WTC11 (cell line): ENCODE data around the gene PITX1. TPM values are rescaled to one million over a fixed set of nuclear protein-coding genes. Genes with fewer than 3 reads are reported as not detected.

Experiments
- ATAC-seq: fragments of 200-7000 bp; cut with Tn5 transposase; 2 replicates; pipeline ENCODE4 v1.10.0; 2021; ENCODE audit warnings: mild to moderate bottlenecking, moderate library complexity
- CTCF ChIA-PET: fragments of 300-600 bp; sonication (Branson Sonifier 250); formaldehyde crosslinking; loops from one replicate; lab custom pipeline; 2021; ENCODE audit warnings: antibody characterized with exemption; lab: Charles Lee
- POLR2A ChIA-PET: fragments of 350-600 bp; sonication (Branson Sonifier 250); formaldehyde crosslinking; loops from one replicate; lab custom pipeline; 2021; ENCODE audit warnings: antibody characterized with exemption; lab: Charles Lee
- DNase-seq: peaks from one replicate; pipeline ENCODE4 v3.0.0; 2021; ENCODE audit warnings: low spot score
- H3K27ac Mint-ChIP-seq: 2 replicates; pipeline ENCODE4 v1.8.0; 2021; ENCODE audit warnings: mixed read lengths
- H3K27me3 Mint-ChIP-seq: 2 replicates; pipeline ENCODE4 v1.8.0; 2021; ENCODE audit warnings: low read depth, mild to moderate bottlenecking, moderate library complexity, mixed read lengths
- H3K36me3 Mint-ChIP-seq: 2 replicates; pipeline ENCODE4 v1.8.0; 2021; ENCODE audit warnings: mixed read lengths
- H3K4me1 Mint-ChIP-seq: 2 replicates; pipeline ENCODE4 v1.8.0; 2022; ENCODE audit warnings: mixed read lengths
- H3K4me3 Mint-ChIP-seq: 2 replicates; pipeline ENCODE4 v1.8.0; 2021; ENCODE audit warnings: mild to moderate bottlenecking, moderate library complexity, mixed read lengths
- H3K9me3 Mint-ChIP-seq: 2 replicates; pipeline ENCODE4 v1.8.0; 2021; ENCODE audit warnings: mixed read lengths
- AFF4 ChIP-seq: sonication (generic); formaldehyde crosslinking; IDR thresholded peaks from 2 replicates; pipeline ENCODE4 v1.8.1; 2023; ENCODE audit warnings: mild to moderate bottlenecking, missing genetic modification reagents, borderline replicate concordance
- ARID4B ChIP-seq: sonication (generic); formaldehyde crosslinking; IDR thresholded peaks from 2 replicates; pipeline ENCODE4 v1.8.0; 2023; ENCODE audit warnings: missing genetic modification reagents, mild to moderate bottlenecking, borderline replicate concordance
- ATF1 ChIP-seq: sonication (generic); formaldehyde crosslinking; IDR thresholded peaks from 2 replicates; pipeline ENCODE4 v1.8.1; 2023; ENCODE audit warnings: mild to moderate bottlenecking, moderate library complexity, missing genetic modification reagents
- ESRRA ChIP-seq: sonication (generic); formaldehyde crosslinking; IDR thresholded peaks from 2 replicates; pipeline ENCODE4 v1.8.1; 2022; ENCODE audit warnings: mild to moderate bottlenecking, missing genetic modification reagents, borderline replicate concordance
- GABPB1 ChIP-seq: sonication (generic); formaldehyde crosslinking; IDR thresholded peaks from 2 replicates; pipeline ENCODE4 v1.8.1; 2023; ENCODE audit warnings: mild to moderate bottlenecking, missing genetic modification reagents
- MXD4 ChIP-seq: fragments of 250-450 bp; sonication (Bioruptor Pico); IDR thresholded peaks from 2 replicates; pipeline ENCODE4 v1.8.0; 2021; ENCODE audit warnings: mild to moderate bottlenecking, moderate library complexity, borderline replicate concordance
- OVOL2 ChIP-seq: fragments of 250-450 bp; sonication (Bioruptor Pico); IDR thresholded peaks from 2 replicates; pipeline ENCODE4 v1.9.0; 2021; ENCODE audit warnings: mild to moderate bottlenecking, borderline replicate concordance
- SMAD3 ChIP-seq: sonication (generic); formaldehyde crosslinking; IDR thresholded peaks from 2 replicates; pipeline ENCODE4 v1.8.0; 2022; ENCODE audit warnings: missing genetic modification reagents, mild to moderate bottlenecking, borderline replicate concordance
- STAT6 ChIP-seq: sonication (generic); formaldehyde crosslinking; conservative IDR thresholded peaks from 2 replicates; pipeline ENCODE4 v1.8.1; 2023; ENCODE audit warnings: mild to moderate bottlenecking, low read depth, missing genetic modification reagents, moderate library complexity
- ZNF532 ChIP-seq: fragments of 250-450 bp; sonication (Bioruptor Pico); IDR thresholded peaks from 2 replicates; pipeline ENCODE4 v1.9.0; 2021; ENCODE audit warnings: mild to moderate bottlenecking, borderline replicate concordance
- total RNA-seq: library from RNA; stranded (reverse); gene quantifications from 3 replicates; pipeline ENCODE4 v1.2.3, GENCODE V29; 2021
- TF ChIP-seq, protein P1 (sequence below): sonication (generic); formaldehyde crosslinking; IDR thresholded peaks from 2 replicates; pipeline ENCODE4 v1.8.1; 2022; ENCODE audit warnings: low read depth, missing genetic modification reagents, borderline replicate concordance
- TF ChIP-seq, protein P2 (sequence below): fragments of 250-450 bp; sonication (Bioruptor Pico); IDR thresholded peaks from 2 replicates; pipeline ENCODE4 v1.9.0; 2021; ENCODE audit warnings: mild to moderate bottlenecking
- TF ChIP-seq, protein P3 (sequence below): sonication (generic); formaldehyde crosslinking; IDR thresholded peaks from 2 replicates; pipeline ENCODE4 v1.8.1; 2022; ENCODE audit warnings: mild to moderate bottlenecking, missing genetic modification reagents, moderate library complexity, borderline replicate concordance

PITX1 gene
- total RNA-seq, 1 experiment from 2014 or later = 0.13 TPM

GRCh38 chr5:135037519-135038204, 3.6 kb upstream of the PITX1 start (continued):
- TF ChIP-seq, protein P1, sequence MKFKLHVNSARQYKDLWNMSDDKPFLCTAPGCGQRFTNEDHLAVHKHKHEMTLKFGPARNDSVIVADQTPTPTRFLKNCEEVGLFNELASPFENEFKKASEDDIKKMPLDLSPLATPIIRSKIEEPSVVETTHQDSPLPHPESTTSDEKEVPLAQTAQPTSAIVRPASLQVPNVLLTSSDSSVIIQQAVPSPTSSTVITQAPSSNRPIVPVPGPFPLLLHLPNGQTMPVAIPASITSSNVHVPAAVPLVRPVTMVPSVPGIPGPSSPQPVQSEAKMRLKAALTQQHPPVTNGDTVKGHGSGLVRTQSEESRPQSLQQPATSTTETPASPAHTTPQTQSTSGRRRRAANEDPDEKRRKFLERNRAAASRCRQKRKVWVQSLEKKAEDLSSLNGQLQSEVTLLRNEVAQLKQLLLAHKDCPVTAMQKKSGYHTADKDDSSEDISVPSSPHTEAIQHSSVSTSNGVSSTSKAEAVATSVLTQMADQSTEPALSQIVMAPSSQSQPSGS = no peak
- TF ChIP-seq ARID4B (no peak), ESRRA (no peak)

DNA sequence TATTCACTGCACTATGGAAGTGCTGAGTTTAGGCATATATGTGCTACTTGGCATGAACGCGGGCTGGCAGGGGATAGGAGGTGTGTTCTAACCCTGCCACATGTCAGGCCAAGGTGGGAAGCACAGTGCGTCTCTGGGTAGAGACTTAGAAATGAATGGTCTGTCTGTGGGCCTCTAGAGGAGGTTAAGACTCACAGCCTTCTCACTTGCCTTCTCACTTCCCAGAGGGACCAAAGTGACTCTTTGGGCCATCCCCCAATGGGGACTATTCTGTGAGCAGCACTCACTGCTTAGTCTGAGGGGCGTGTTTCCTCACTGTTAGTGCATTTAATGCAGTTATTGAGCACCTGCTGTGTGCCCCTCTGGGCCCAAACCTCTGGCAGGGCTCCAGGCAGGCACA, 2.4 kb upstream of the PITX1 start:
- H3K4me3 Mint-ChIP-seq = no peak overlapping the region
- TF ChIP-seq ATF1 (no peak), MXD4 (CRISPR knock-in tag) (no peak), OVOL2 (no peak), ZNF532 (CRISPR knock-in tag) (no peak), SMAD3 (CRISPR knock-in tag) (no peak), GABPB1 (CRISPR knock-in tag) (no peak)
- TF ChIP-seq, protein P2, sequence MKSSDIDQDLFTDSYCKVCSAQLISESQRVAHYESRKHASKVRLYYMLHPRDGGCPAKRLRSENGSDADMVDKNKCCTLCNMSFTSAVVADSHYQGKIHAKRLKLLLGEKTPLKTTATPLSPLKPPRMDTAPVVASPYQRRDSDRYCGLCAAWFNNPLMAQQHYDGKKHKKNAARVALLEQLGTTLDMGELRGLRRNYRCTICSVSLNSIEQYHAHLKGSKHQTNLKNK (CRISPR knock-in tag) = no peak
- TF ChIP-seq, all 79 proteins: peak for 0
- ATAC-seq (no peak), DNase-seq (no peak)
- CTCF ChIA-PET = interaction anchor here (1.0 kb wide), 1 partner anchor 119 kb away, joined by 3 read pairs; no protein-coding TSS in a partner anchor
- H3K27me3 Mint-ChIP-seq = peaks cover 92% of the 10 kb centered on the region
- H3K4me1 Mint-ChIP-seq = peaks cover 43% of the 10 kb centered on the region
- H3K36me3 Mint-ChIP-seq = no peaks in the 10 kb centered on the region
- H3K27ac Mint-ChIP-seq = no peak overlapping the region
- POLR2A ChIA-PET = no interaction called here
- H3K9me3 Mint-ChIP-seq = no peaks in the 10 kb centered on the region

GRCh38 chr5:135035678-135036030, 1.6 kb upstream of the PITX1 start:
- ChIA-PET POLR2A (interaction anchor here (1.7 kb wide), 1 partner anchor 18 kb away, joined by 4 read pairs; no protein-coding TSS in a partner anchor), CTCF (interaction anchor here (1.0 to 1.4 kb wide), 4 partner anchors 118 to 156 kb away, joined by 3 to 9 read pairs (median 4); partner anchors contain the start of gene PCBD2)
- H3K27me3 Mint-ChIP-seq = peaks cover 92% of the 10 kb centered on the region
- ATAC-seq (no peak), DNase-seq (no peak)
- no peaks in the 10 kb centered on the region for H3K9me3 Mint-ChIP-seq
- no peak overlapping the region for H3K27ac Mint-ChIP-seq
- no peak overlapping the region for H3K4me3 Mint-ChIP-seq
- H3K4me1 Mint-ChIP-seq = peaks cover 41% of the 10 kb centered on the region
- H3K36me3 Mint-ChIP-seq = no peaks in the 10 kb centered on the region
- TF ChIP-seq STAT6 (CRISPR knock-in tag) (no peak), AFF4 (no peak)
- TF ChIP-seq, protein P3, sequence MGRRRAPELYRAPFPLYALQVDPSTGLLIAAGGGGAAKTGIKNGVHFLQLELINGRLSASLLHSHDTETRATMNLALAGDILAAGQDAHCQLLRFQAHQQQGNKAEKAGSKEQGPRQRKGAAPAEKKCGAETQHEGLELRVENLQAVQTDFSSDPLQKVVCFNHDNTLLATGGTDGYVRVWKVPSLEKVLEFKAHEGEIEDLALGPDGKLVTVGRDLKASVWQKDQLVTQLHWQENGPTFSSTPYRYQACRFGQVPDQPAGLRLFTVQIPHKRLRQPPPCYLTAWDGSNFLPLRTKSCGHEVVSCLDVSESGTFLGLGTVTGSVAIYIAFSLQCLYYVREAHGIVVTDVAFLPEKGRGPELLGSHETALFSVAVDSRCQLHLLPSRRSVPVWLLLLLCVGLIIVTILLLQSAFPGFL (CRISPR knock-in tag) = no peak
